GM12891 (cell line): ENCODE measurements around the gene ANXA9.

ENCODE experiments used
- POLR2A ChIP-seq: IDR thresholded peaks from 2 replicates; pipeline ENCODE4 v1.6.1; 2011; ENCODE audit warnings: low read depth, low read length, control low read depth
- TAF1 ChIP-seq: IDR thresholded peaks from 2 replicates; pipeline ENCODE4 v1.6.1; 2011; ENCODE audit warnings: low read depth, low read length, control low read depth

GRCh38 chr1:151035167-151035566 is 53.1 kb downstream of the ANXA9 start:
- TF ChIP-seq POLR2A (no peak), TAF1 (no peak)
